ENCODE data around the gene ACHE.

DNA sequence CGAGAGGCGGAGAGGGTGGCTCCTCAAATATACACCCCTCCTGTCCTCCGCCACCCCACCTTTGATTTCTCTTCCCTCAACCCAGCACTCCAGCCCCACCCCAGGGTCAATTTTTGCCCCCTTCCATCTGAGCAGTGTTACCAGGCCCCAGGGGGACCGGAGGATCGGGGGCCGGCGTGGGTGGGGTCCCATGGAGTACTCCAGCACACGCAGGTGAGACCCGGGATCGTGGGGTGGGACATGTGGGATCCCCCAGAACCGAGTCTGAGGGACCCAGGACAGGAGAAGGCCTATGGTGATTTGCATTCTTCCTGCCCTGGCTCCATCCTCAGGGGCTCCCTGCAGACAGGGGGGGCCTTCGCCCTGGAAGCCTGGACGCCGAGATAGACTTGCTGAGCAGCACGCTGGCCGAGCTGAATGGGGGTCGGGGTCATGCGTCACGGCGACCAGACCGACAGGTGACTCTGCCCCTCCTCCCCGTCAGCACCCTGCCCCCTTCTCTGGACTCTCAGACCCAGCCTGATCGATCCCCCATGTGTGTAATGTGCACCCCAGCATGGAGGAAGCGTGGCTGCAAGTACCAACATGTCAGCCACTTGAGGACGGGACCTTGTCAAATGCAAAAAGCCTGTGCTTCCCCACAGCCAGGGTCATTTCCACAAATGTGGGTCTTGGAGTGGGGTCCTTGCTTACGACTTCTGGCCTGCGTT is 27.8 kb downstream of the ACHE start:
- TF ChIP-seq, protein P1, sequence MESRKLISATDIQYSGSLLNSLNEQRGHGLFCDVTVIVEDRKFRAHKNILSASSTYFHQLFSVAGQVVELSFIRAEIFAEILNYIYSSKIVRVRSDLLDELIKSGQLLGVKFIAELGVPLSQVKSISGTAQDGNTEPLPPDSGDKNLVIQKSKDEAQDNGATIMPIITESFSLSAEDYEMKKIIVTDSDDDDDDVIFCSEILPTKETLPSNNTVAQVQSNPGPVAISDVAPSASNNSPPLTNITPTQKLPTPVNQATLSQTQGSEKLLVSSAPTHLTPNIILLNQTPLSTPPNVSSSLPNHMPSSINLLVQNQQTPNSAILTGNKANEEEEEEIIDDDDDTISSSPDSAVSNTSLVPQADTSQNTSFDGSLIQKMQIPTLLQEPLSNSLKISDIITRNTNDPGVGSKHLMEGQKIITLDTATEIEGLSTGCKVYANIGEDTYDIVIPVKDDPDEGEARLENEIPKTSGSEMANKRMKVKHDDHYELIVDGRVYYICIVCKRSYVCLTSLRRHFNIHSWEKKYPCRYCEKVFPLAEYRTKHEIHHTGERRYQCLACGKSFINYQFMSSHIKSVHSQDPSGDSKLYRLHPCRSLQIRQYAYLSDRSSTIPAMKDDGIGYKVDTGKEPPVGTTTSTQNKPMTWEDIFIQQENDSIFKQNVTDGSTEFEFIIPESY (IDR thresholded peaks at IDR 0.05; ENCODE audit: borderline replicate concordance, low read depth), result no peak
- TF ChIP-seq, protein P2, sequence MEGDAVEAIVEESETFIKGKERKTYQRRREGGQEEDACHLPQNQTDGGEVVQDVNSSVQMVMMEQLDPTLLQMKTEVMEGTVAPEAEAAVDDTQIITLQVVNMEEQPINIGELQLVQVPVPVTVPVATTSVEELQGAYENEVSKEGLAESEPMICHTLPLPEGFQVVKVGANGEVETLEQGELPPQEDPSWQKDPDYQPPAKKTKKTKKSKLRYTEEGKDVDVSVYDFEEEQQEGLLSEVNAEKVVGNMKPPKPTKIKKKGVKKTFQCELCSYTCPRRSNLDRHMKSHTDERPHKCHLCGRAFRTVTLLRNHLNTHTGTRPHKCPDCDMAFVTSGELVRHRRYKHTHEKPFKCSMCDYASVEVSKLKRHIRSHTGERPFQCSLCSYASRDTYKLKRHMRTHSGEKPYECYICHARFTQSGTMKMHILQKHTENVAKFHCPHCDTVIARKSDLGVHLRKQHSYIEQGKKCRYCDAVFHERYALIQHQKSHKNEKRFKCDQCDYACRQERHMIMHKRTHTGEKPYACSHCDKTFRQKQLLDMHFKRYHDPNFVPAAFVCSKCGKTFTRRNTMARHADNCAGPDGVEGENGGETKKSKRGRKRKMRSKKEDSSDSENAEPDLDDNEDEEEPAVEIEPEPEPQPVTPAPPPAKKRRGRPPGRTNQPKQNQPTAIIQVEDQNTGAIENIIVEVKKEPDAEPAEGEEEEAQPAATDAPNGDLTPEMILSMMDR (IDR thresholded peaks at IDR 0.05), result no peak
- TF ChIP-seq, protein P3, sequence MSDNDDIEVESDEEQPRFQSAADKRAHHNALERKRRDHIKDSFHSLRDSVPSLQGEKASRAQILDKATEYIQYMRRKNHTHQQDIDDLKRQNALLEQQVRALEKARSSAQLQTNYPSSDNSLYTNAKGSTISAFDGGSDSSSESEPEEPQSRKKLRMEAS (IDR thresholded peaks at IDR 0.05; ENCODE audit: low read depth), result no peak
- TF ChIP-seq, protein P4, sequence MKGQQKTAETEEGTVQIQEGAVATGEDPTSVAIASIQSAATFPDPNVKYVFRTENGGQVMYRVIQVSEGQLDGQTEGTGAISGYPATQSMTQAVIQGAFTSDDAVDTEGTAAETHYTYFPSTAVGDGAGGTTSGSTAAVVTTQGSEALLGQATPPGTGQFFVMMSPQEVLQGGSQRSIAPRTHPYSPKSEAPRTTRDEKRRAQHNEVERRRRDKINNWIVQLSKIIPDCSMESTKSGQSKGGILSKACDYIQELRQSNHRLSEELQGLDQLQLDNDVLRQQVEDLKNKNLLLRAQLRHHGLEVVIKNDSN (IDR thresholded peaks at IDR 0.05; ENCODE audit: borderline replicate concordance, low read depth), result no peak
- TF ChIP-seq POLR2AphosphoS5 (IDR thresholded peaks at IDR 0.05; ENCODE audit: low read depth, low read length) (no peak), FOXM1 (IDR thresholded peaks at IDR 0.05; ENCODE audit: low read depth) (no peak)

All from SK-N-SH (cell line).